NCI-H2227 (cell line): ENCODE data around the gene PARL.
A peak's percentile ranks its signal among the peaks of the same experiment; 100 is the strongest.

Experiments
- DNase-seq: peaks from one replicate; lab custom pipeline; 2025; ENCODE audit not compliant: unreplicated experiment; lab: John Stamatoyannopoulos, UW

PARL gene

GRCh38 chr3:183818706-183819624 is 65.7 kb downstream of the PARL start:
- DNase-seq, result no peak

- no peak for DNase-seq
These were observed 66.5 kb downstream of the PARL start for GRCh38 chr3:183818041-183818620.

DNA sequence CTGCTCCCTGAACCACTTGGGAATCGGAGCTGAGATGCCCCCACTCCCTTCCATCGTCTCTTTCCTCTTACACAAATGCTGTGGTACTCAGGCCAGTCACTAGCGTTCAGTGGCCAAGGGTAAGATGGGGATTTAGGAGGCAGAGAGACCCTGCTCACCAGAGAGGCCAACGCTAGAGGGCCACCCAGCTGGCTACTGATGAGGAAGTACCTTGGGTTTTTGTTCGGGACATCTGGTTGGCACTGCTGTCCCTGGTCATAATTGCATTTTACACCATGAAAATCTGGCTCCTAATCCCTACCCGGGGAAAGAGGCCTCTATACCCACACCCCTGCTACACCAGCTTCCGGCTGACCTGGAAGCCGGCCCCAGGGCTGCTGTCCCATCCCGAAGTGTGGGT is 67.0 kb downstream of the PARL start:
- no peak for DNase-seq

GRCh38 chr3:183816681-183817510 is 67.8 kb downstream of the PARL start:
- no peak for DNase-seq

DNA sequence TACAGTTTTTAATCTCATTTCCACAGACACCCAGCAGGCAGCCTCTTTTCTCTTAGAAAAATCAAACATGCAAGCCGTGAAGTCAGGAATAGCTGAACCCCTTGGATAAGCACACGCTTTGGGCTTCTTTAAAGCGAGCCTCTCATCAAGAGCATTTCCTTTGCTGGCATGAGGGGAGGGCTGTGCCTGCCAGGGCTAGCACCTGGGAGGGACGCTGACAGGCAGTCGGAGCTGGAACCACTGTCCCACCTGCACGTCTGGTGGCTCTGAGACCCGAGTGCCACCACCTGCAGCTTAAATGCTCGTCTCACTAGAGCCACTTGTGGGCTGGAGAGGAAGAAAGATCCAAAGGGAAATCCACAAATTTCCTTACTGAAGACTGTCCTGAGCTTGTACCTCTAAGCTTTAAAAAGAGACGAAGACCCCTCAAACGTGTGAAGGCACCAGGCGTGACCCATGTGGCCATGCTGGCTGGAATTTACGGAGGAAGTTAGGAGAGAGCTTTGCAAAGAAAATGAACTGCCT is 68.7 kb downstream of the PARL start:
- no peak for DNase-seq

DNA sequence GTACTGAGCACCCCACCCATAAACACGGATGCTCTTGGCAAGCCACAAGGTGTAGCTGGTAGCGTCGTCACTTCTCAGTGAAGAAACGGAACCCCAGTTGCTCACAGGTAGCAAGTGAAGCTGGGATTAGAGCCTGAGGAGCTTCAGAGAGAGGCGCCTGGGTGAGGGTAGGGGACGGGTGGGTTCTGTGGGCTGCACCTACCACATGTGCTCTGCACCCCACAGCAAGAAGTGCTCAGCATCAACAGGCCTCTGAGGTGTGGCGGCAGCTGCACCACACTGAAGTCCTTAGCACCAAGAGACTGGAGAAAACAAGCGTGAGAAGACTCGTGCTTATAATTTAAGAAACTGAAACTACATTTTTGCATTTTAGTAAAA is 69.1 kb downstream of the PARL start:
- no peak for DNase-seq

DNA sequence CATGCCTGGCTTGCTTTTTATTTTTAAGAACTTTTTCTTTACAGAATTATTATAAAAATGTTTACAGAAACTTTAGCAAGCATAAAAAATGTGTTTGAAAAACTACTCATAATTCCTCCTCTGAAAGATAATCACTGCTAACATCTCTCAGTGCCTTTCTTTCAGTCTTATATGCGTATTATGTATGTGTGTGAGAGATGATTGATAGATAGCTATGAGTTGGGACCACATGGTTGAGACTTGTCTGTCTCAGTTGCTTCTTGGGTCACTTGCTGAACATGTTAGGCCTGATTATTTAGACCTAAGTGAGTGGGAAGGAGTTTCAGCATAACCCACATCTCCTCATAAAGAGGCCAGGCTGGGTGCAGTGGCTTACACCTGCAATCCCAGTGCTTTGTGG is 70.4 kb downstream of the PARL start:
- DNase-seq, result no peak

GRCh38 chr3:183812761-183813445 is 71.8 kb downstream of the PARL start:
- no peak for DNase-seq

GRCh38 chr3:183811638-183812037 is 73.0 kb downstream of the PARL start:
- DNase-seq, result no peak

DNA sequence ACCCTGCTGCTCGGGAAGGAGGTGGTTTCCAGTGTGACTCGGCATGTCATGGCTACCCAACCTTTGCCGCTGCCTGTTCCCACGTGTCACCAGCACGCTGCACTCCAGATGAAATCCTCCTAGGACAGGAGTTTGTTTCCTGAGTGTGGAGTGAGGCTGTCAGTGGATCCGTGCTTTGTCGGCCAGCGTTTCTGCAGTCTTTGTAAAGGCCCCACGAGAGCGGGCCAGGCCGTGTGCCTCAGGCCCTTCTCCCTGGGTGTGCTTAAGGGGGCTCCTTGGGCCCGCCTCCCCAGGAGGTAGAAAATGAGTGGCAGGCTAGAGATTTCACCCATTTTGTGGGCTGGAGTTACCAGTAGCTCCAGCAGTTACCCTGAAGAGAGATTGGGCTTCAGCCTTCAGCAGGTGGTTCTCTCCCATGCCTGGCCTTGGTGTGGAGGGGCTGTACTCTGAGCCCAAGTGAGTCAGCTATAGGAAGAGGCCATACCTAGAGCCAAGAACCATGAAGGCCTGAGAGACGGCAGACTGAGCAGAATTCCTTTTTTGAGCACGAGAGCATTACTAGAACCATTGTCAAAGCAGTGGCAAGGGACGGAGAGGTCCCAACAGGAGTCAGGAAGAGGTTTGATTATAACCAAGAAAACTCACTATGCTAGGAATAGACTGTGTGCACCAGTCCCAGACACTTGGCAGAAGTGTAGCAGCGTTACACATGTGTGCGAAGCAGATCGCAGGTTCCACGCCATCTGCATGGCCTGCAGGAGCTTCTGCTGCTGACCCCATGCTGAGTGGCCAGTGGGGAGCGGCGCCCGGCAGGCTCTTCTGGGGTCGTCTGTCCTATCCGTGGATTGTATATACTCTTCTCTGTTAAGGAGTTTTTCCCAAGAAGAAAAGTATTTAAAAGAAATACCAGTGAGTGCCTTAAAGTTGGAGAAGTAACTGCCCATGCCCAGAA is 73.8 kb downstream of the PARL start:
- DNase-seq, result no peak

DNA sequence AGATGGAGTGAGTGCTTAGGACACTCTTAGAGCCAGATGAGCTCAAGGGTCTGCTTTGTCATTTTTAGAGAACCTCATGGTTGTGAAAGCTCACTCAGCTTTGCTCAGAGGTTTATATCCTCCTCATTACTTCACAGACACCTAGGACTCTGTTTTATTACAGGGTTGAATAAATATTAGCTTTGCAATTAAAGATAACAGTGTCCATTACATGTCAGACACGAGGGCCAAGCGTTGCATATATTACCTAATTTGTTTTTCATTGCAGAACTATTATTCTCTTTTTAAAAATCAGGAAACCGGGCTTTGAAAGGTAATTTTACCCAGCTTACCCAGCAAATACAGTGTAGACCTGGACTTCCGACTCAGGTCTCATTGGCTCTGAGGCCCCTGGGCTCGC is 75.4 kb downstream of the PARL start:
- DNase-seq, result no peak

DNA sequence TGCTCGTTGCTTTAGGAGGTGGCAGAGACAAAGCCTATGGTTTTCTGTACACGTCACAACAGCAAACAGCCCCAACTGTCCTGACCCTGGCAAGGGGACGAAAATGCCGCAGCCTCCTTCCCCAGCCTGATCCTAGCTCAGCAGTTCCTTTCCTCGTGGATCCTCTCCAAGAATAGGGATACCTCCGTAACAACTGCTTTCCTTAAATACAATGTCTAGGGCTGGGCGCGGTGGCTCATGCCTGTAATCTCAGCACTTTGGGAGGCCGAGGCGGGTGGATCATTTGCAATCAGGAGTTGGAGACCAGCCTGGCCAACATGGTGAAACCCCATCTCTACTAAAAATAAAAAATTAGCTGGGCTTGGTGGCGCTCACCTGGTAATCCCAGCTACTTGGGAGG is 76.3 kb downstream of the PARL start:
- no peak for DNase-seq

DNA sequence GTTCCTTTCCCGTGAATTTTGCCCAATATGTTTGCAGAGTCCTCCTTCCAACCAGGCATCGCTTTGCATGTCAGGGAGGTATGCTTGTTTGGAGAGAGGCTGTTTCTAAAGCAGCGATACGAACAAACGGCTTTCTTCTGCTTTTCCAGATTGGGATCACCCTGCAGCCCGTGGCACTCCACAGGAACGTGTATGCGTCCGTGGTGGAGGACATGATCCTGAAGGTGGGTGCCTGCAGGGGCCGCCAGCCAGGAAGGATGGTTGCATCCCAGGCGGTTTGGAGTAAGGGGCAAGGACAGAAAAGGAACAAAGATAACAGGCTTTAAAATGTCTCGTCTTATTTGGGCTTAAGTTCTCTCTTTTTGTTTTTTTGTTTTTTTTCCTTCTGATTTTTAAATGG is 76.8 kb downstream of the PARL start:
- DNase-seq, result no peak

DNA sequence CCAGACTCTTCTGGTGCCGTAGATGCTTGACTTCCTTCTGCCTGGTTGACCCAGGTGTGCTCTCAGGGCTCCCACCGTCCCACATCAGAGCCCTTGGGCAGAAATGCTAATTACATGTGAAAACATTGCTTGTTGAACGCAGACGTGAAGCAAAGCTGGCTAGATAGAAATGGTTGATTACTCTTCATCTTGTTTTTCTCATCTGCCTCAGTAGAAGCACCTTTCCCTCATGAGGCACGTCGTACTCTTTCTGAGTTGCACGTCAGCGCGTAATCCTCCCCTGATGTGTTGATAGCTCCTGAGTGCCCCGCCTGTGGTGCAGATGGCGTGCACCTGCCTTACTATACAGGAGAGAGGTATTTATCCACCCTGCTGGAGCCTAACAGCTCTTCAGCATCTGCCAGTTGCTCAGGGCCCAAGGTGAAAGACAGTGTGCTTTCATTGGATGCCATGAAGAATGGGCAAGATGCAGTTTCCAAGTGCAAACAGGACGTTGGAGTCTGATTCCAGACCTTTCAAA is 77.4 kb downstream of the PARL start:
- peak; percentile 13 for DNase-seq

- no peak for DNase-seq
These were observed 81.7 kb downstream of the PARL start for GRCh38 chr3:183802989-183803388.

- no peak for DNase-seq
These were observed 83.1 kb downstream of the PARL start for GRCh38 chr3:183801601-183802000.

DNA sequence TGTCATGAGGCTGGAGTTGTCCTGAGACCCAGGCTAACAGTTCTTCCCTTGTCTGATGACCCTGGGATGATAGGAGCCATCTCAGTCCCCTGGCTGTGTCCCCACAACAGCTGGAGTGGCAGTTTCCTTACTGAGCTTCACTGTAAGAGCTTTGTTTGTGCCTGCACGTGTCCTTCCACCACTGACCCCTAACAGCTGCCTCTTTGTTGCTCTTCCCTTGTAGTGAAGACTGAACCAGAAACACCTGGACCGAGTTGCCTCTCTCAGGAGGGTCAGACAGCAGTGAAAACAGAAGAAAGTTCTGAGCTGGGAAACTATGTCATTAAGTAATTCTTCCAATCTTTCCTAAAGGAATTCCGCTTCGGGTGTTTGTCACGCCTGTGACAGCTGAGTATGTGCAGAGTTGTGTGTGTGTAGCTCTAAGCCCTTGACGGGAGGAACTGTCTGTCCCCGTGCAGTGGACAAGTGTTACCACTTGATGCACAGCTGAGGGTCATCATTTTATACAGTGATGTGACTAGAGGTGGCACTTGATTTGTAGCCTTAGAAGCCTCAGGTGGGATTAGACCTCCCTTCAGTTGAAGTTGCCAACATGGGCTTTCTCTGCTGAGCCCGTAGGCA is 84.3 kb downstream of the PARL start:
- DNase-seq, result no peak

DNA sequence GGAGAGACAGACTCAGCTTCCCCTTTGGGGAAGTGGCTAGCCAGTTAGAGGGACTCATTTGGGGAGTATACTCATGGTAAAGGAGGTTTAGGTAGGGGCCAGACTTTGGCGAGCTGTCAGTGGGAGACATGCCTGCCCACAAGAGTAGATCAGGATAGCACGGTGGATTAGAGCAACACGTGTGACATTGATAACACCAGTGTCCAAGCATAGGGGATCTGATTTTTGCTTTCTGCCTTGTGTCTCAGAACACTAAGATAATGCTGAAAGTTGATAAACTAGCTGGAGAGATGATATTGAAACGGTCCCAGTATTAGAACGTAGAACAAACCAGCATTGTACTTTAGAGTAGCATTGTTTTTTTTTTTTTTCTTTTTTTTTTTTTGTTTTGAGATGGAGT is 85.2 kb downstream of the PARL start:
- DNase-seq, result no peak

GRCh38 chr3:183797996-183798395 is 86.7 kb downstream of the PARL start:
- DNase-seq, result no peak
